Neural progenitor cell (in vitro differentiated cells): ENCODE measurements around the gene NR1H4. TPM values are rescaled to one million over a fixed set of nuclear protein-coding genes. Genes with fewer than 3 reads are reported as not detected.

Source experiments
- DNase-seq: peaks from one replicate; pipeline ENCODE4 v3.0.0-alpha.2; 2016; ENCODE audit warnings: low spot score
- H2AFZ ChIP-seq: fragments of 200-600 bp; sonication (generic); replicated peaks from 2 replicates; pipeline ENCODE4 v1.6.1; 2016; ENCODE audit warnings: antibody characterized with exemption
- H3F3A ChIP-seq: fragments of 200-600 bp; sonication (generic); 2 replicates; pipeline ENCODE4 v1.6.1; 2016; ENCODE audit warnings: antibody characterized with exemption, low read depth
- H3K27ac ChIP-seq: fragments of 200-600 bp; sonication (generic); 2 replicates; pipeline ENCODE4 v1.5.1; 2016; ENCODE audit warnings: mild to moderate bottlenecking
- H3K27me3 ChIP-seq: fragments of 200-600 bp; sonication (generic); 2 replicates; pipeline ENCODE4 v1.6.1; 2016; ENCODE audit warnings: mild to moderate bottlenecking, moderate library complexity
- H3K36me3 ChIP-seq: fragments of 200-600 bp; sonication (generic); 2 replicates; pipeline ENCODE4 v1.5.1; 2016
- H3K4me1 ChIP-seq: fragments of 200-600 bp; sonication (generic); 2 replicates; pipeline ENCODE4 v1.6.1; 2016; ENCODE audit warnings: mixed run types
- H3K4me2 ChIP-seq: fragments of 200-600 bp; sonication (generic); 2 replicates; pipeline ENCODE4 v1.6.1; 2016
- H3K4me3 ChIP-seq: fragments of 200-600 bp; sonication (generic); 2 replicates; pipeline ENCODE4 v1.5.1; 2016
- H3K79me2 ChIP-seq: fragments of 200-600 bp; sonication (generic); 2 replicates; pipeline ENCODE4 v1.6.1; 2016; ENCODE audit warnings: low read depth
- H3K9ac ChIP-seq: fragments of 200-600 bp; sonication (generic); 2 replicates; pipeline ENCODE4 v1.6.1; 2016
- H3K9me3 ChIP-seq: fragments of 200-600 bp; sonication (generic); 2 replicates; pipeline ENCODE4 v1.5.1; 2016; ENCODE audit warnings: low read depth
- H4K20me1 ChIP-seq: fragments of 200-600 bp; sonication (generic); 2 replicates; pipeline ENCODE4 v1.6.1; 2016; ENCODE audit warnings: low read depth
- H3K27ac Mint-ChIP-seq: 3 replicates; pipeline ENCODE4 v1.8.0; 2021; ENCODE audit warnings: mixed read lengths
- H3K27me3 Mint-ChIP-seq: 2 replicates; pipeline ENCODE4 v1.8.0; 2022; ENCODE audit warnings: low read depth, mild to moderate bottlenecking, inconsistent platforms, moderate library complexity, mixed read lengths; ENCODE audit not compliant: insufficient read depth
- H3K36me3 Mint-ChIP-seq: 3 replicates; pipeline ENCODE4 v1.8.0; 2021; ENCODE audit warnings: mixed read lengths
- H3K4me1 Mint-ChIP-seq: 3 replicates; pipeline ENCODE4 v1.8.0; 2021; ENCODE audit warnings: mixed read lengths
- H3K4me3 Mint-ChIP-seq: 3 replicates; pipeline ENCODE4 v1.8.0; 2021; ENCODE audit warnings: mild to moderate bottlenecking, moderate library complexity, mixed read lengths
- H3K9me3 Mint-ChIP-seq: 3 replicates; pipeline ENCODE4 v1.8.0; 2020; ENCODE audit warnings: mixed read lengths
- EZH2 ChIP-seq: fragments of 200-600 bp; sonication (generic); IDR thresholded peaks from 2 replicates; pipeline ENCODE4 v1.6.1; 2017; ENCODE audit warnings: antibody characterized with exemption, mild to moderate bottlenecking, moderate library complexity
- EZH2phosphoT487 ChIP-seq: fragments of 200-600 bp; sonication (generic); IDR thresholded peaks from 2 replicates; pipeline ENCODE4 v1.6.1; 2017; ENCODE audit warnings: antibody characterized with exemption
- total RNA-seq: library from RNA; depleted of rRNA; stranded (reverse); fragments of >200 nt; gene quantifications from 2 replicates; pipeline ENCODE4 v1.2.3, GENCODE V29; 2015; ENCODE audit warnings: low replicate concordance
- TF ChIP-seq, protein P1 (sequence below): fragments of 200-600 bp; sonication (generic); IDR thresholded peaks from 2 replicates; pipeline ENCODE4 v1.5.1; 2017; ENCODE audit warnings: antibody characterized with exemption, mild to moderate bottlenecking

Gene NR1H4
- total RNA-seq, 1 donor from 2014 or later = not detected

DNA sequence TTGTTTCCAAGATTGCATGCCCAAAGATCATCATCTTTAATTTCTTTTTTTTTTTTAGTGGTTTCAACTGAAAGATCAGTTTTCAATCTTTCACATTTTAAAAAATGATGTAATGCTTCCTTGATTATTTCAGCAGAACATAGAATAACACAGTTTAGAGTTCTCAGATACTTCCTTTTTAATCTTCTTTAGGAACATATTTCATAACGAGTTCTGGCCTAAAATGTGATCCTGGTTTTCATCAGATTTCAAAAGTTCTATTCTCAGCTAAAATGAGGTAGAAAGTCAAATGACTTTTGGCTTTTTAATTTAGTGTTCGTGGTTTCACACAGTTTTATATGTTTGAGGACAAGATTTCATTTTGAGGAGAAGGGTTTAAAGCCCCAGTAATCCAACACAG is 40.0 kb upstream of the NR1H4 start:
- Mint-ChIP-seq H3K27ac (no peak overlapping the region), H3K36me3 (no peaks in the 10 kb centered on the region), H3K4me1 (no peaks in the 10 kb centered on the region), H3K27me3 (peaks cover 5% of the 10 kb centered on the region), H3K9me3 (peaks cover 2% of the 10 kb centered on the region), H3K4me3 (no peak overlapping the region)
- H3K4me2 ChIP-seq = no peak overlapping the region
- no peaks in the 10 kb centered on the region for H3K36me3 ChIP-seq
- TF ChIP-seq, protein P1, sequence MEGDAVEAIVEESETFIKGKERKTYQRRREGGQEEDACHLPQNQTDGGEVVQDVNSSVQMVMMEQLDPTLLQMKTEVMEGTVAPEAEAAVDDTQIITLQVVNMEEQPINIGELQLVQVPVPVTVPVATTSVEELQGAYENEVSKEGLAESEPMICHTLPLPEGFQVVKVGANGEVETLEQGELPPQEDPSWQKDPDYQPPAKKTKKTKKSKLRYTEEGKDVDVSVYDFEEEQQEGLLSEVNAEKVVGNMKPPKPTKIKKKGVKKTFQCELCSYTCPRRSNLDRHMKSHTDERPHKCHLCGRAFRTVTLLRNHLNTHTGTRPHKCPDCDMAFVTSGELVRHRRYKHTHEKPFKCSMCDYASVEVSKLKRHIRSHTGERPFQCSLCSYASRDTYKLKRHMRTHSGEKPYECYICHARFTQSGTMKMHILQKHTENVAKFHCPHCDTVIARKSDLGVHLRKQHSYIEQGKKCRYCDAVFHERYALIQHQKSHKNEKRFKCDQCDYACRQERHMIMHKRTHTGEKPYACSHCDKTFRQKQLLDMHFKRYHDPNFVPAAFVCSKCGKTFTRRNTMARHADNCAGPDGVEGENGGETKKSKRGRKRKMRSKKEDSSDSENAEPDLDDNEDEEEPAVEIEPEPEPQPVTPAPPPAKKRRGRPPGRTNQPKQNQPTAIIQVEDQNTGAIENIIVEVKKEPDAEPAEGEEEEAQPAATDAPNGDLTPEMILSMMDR = no peak
- TF ChIP-seq EZH2 (no peak), EZH2phosphoT487 (no peak)
- no peak overlapping the region for H3K4me3 ChIP-seq
- H3K27ac ChIP-seq = no peak overlapping the region
- no peaks in the 10 kb centered on the region for H3F3A ChIP-seq
- no peaks in the 10 kb centered on the region for H3K79me2 ChIP-seq
- no peaks in the 10 kb centered on the region for H4K20me1 ChIP-seq
- no peak overlapping the region for H2AFZ ChIP-seq
- H3K9ac ChIP-seq = no peak overlapping the region
- no peaks in the 10 kb centered on the region for H3K4me1 ChIP-seq
- no peaks in the 10 kb centered on the region for H3K9me3 ChIP-seq
- DNase-seq = no peak
- no peaks in the 10 kb centered on the region for H3K27me3 ChIP-seq

DNA sequence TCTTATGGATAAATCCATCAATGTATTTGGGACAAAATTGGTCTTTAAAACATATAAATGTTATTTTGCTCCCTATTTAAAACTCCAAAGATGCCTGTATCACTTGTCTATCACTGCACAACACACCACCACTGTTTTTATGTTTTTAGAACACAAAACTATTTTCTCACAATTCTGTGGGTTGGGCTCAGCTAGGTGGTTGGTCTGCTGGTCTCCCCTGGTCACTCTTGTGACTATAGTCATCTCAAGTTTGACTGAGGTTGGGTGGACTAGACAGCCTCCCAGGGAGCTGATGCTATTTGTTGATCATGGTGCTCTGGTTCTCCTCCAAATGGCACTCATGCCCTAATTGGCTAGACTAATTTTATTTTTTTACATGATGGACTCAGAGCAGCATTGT is 39.5 kb upstream of the NR1H4 start:
- Histone ChIP-seq H3K4me2 (no peak overlapping the region), H4K20me1 (no peaks in the 10 kb centered on the region), H3K9me3 (no peaks in the 10 kb centered on the region), H3F3A (no peaks in the 10 kb centered on the region), H3K27ac (no peak overlapping the region), H3K79me2 (no peaks in the 10 kb centered on the region), H3K36me3 (no peaks in the 10 kb centered on the region), H3K9ac (no peak overlapping the region), H2AFZ (no peak overlapping the region), H3K4me3 (no peak overlapping the region), H3K27me3 (no peaks in the 10 kb centered on the region), H3K4me1 (no peaks in the 10 kb centered on the region)
- Mint-ChIP-seq H3K9me3 (peaks cover 2% of the 10 kb centered on the region), H3K27ac (no peak overlapping the region), H3K27me3 (peaks cover 5% of the 10 kb centered on the region), H3K4me1 (no peaks in the 10 kb centered on the region), H3K36me3 (no peaks in the 10 kb centered on the region), H3K4me3 (no peak overlapping the region)
- TF ChIP-seq, protein P1 = no peak
- TF ChIP-seq EZH2 (no peak), EZH2phosphoT487 (no peak)
- DNase-seq = no peak

DNA sequence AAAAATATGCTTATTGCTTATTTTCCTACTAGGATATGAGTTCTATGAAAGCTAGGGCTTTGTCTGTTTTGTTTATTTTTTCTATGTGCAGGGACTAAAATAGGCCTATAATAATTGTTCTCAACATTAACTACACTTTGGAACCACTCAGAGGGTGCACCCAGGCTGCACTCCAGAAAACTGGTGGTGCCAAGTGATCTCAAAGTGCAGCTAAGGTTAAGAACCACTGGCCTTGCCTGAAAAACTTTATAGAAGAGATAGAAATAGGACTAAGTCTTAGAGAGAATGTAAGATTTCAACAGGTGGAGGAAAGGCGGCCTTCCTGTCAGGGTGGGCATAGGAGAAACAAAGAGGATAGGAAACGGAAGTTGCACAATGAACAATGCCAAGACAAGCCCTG is 37.7 kb upstream of the NR1H4 start:
- Histone ChIP-seq H3K4me3 (no peak overlapping the region), H4K20me1 (no peaks in the 10 kb centered on the region), H3F3A (no peaks in the 10 kb centered on the region), H3K27me3 (no peaks in the 10 kb centered on the region), H3K9ac (no peak overlapping the region), H3K4me1 (no peaks in the 10 kb centered on the region), H3K27ac (no peak overlapping the region), H3K4me2 (no peak overlapping the region), H2AFZ (no peak overlapping the region), H3K9me3 (no peaks in the 10 kb centered on the region), H3K79me2 (no peaks in the 10 kb centered on the region), H3K36me3 (no peaks in the 10 kb centered on the region)
- no peaks in the 10 kb centered on the region for H3K36me3 Mint-ChIP-seq
- H3K4me1 Mint-ChIP-seq = no peaks in the 10 kb centered on the region
- H3K4me3 Mint-ChIP-seq = no peak overlapping the region
- H3K9me3 Mint-ChIP-seq = no peaks in the 10 kb centered on the region
- no peak for TF ChIP-seq EZH2
- no peak for TF ChIP-seq EZH2phosphoT487
- TF ChIP-seq, protein P1 = no peak
- no peak for DNase-seq
- H3K27ac Mint-ChIP-seq = no peak overlapping the region
- H3K27me3 Mint-ChIP-seq = peaks cover 5% of the 10 kb centered on the region
